ENCODE results near the gene FLVCR2. TPM values are rescaled to one million over a fixed set of nuclear protein-coding genes. Genes with fewer than 3 reads are reported as not detected.

Gene FLVCR2
- total RNA-seq, 2 donors from 2014 or later = 6.2 to 8.9 TPM

- Mint-ChIP-seq H3K27ac (no peak overlapping the region), H3K4me3 (no peak overlapping the region), H3K9me3 (peaks cover 3% of the 10 kb centered on the region), H3K36me3 (ENCODE audit: low read depth) (peaks cover 5% of the 10 kb centered on the region), H3K27me3 (ENCODE audit: insufficient read depth) (peaks cover 4% of the 10 kb centered on the region), H3K4me1 (peaks cover 5% of the 10 kb centered on the region)
- 70 to 71% methylated on average over 4 of the region's 4 CpGs for WGBS, 2 experiments (ENCODE audit: insufficient coverage in 1 of 2, insufficient read length in 1 of 2)
- Histone ChIP-seq H3K4me1 (ENCODE audit: control insufficient read depth, insufficient read depth, low read length) (peaks cover 6% of the 10 kb centered on the region), H3K27me3 (ENCODE audit: control insufficient read depth, insufficient read depth, low read length, poor library complexity, severe bottlenecking) (no peaks in the 10 kb centered on the region), H3K27ac (ENCODE audit: low read depth, low read length) (no peak overlapping the region), H3K9me3 (ENCODE audit: control insufficient read depth, low read length) (peaks cover 8% of the 10 kb centered on the region), H3K36me3 (ENCODE audit: control insufficient read depth, insufficient read depth, low read length) (no peaks in the 10 kb centered on the region), H3K9ac (ENCODE audit: extremely low read depth, low read length, poor library complexity, severe bottlenecking) (no peak overlapping the region), H3K4me3 (ENCODE audit: low read length) (no peak overlapping the region)
- TF ChIP-seq, protein P1, sequence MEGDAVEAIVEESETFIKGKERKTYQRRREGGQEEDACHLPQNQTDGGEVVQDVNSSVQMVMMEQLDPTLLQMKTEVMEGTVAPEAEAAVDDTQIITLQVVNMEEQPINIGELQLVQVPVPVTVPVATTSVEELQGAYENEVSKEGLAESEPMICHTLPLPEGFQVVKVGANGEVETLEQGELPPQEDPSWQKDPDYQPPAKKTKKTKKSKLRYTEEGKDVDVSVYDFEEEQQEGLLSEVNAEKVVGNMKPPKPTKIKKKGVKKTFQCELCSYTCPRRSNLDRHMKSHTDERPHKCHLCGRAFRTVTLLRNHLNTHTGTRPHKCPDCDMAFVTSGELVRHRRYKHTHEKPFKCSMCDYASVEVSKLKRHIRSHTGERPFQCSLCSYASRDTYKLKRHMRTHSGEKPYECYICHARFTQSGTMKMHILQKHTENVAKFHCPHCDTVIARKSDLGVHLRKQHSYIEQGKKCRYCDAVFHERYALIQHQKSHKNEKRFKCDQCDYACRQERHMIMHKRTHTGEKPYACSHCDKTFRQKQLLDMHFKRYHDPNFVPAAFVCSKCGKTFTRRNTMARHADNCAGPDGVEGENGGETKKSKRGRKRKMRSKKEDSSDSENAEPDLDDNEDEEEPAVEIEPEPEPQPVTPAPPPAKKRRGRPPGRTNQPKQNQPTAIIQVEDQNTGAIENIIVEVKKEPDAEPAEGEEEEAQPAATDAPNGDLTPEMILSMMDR (conservative IDR thresholded peaks at IDR 0.05) = no peak
- no peak for DNase-seq
Measured at GRCh38 chr14:75614179-75614578, 35.8 kb downstream of the FLVCR2 start.

- H3K27me3 Mint-ChIP-seq (ENCODE audit: insufficient read depth) = peaks cover 4% of the 10 kb centered on the region
- no peaks in the 10 kb centered on the region for H3K27me3 ChIP-seq (ENCODE audit: control insufficient read depth, insufficient read depth, low read length, poor library complexity, severe bottlenecking)
- peaks cover 5% of the 10 kb centered on the region for H3K4me1 Mint-ChIP-seq
- 94 to 95% methylated on average over 4 of the region's 4 CpGs for WGBS, 2 experiments (ENCODE audit: insufficient coverage in 1 of 2, insufficient read length in 1 of 2)
- H3K4me3 ChIP-seq (ENCODE audit: low read length) = no peak overlapping the region
- H3K9ac ChIP-seq (ENCODE audit: extremely low read depth, low read length, poor library complexity, severe bottlenecking) = no peak overlapping the region
- TF ChIP-seq, protein P1 (conservative IDR thresholded peaks at IDR 0.05) = no peak
- no peak for DNase-seq
- peaks cover 5% of the 10 kb centered on the region for H3K36me3 Mint-ChIP-seq (ENCODE audit: low read depth)
- no peak overlapping the region for H3K27ac ChIP-seq (ENCODE audit: low read depth, low read length)
- no peak overlapping the region for H3K4me3 Mint-ChIP-seq
- peaks cover 9% of the 10 kb centered on the region for H3K4me1 ChIP-seq (ENCODE audit: control insufficient read depth, insufficient read depth, low read length)
- H3K9me3 Mint-ChIP-seq = peaks cover 3% of the 10 kb centered on the region
- peaks cover 8% of the 10 kb centered on the region for H3K9me3 ChIP-seq (ENCODE audit: control insufficient read depth, low read length)
- H3K36me3 ChIP-seq (ENCODE audit: control insufficient read depth, insufficient read depth, low read length) = no peaks in the 10 kb centered on the region
- no peak overlapping the region for H3K27ac Mint-ChIP-seq
Measured at GRCh38 chr14:75615200-75615599, 36.8 kb downstream of the FLVCR2 start.

- no peaks in the 10 kb centered on the region for H3K9me3 Mint-ChIP-seq
- peaks cover 8% of the 10 kb centered on the region for H3K4me1 Mint-ChIP-seq
- Histone ChIP-seq H3K9me3 (ENCODE audit: control insufficient read depth, low read length) (no peaks in the 10 kb centered on the region), H3K4me3 (ENCODE audit: low read length) (no peak overlapping the region), H3K9ac (ENCODE audit: extremely low read depth, low read length, poor library complexity, severe bottlenecking) (no peak overlapping the region), H3K4me1 (ENCODE audit: control insufficient read depth, insufficient read depth, low read length) (peaks cover 3% of the 10 kb centered on the region), H3K36me3 (ENCODE audit: control insufficient read depth, insufficient read depth, low read length) (no peaks in the 10 kb centered on the region), H3K27me3 (ENCODE audit: control insufficient read depth, insufficient read depth, low read length, poor library complexity, severe bottlenecking) (no peaks in the 10 kb centered on the region), H3K27ac (ENCODE audit: low read depth, low read length) (no peak overlapping the region)
- no peaks in the 10 kb centered on the region for H3K36me3 Mint-ChIP-seq (ENCODE audit: low read depth)
- H3K27me3 Mint-ChIP-seq (ENCODE audit: insufficient read depth) = peaks cover 1% of the 10 kb centered on the region
- TF ChIP-seq, protein P1 (conservative IDR thresholded peaks at IDR 0.05) = no peak
- H3K27ac Mint-ChIP-seq = no peak overlapping the region
- WGBS, 2 experiments (ENCODE audit: insufficient coverage in 1 of 2, insufficient read length in 1 of 2) = 94 to 100% methylated on average over 1 of the region's 1 CpG
- DNase-seq = no peak
- no peak overlapping the region for H3K4me3 Mint-ChIP-seq
Measured at GRCh38 chr14:75619548-75619947, 41.1 kb downstream of the FLVCR2 start.

Data from endodermal cell (in vitro differentiated cells).